ENCODE measurements around the gene SNAPC2.

DNA sequence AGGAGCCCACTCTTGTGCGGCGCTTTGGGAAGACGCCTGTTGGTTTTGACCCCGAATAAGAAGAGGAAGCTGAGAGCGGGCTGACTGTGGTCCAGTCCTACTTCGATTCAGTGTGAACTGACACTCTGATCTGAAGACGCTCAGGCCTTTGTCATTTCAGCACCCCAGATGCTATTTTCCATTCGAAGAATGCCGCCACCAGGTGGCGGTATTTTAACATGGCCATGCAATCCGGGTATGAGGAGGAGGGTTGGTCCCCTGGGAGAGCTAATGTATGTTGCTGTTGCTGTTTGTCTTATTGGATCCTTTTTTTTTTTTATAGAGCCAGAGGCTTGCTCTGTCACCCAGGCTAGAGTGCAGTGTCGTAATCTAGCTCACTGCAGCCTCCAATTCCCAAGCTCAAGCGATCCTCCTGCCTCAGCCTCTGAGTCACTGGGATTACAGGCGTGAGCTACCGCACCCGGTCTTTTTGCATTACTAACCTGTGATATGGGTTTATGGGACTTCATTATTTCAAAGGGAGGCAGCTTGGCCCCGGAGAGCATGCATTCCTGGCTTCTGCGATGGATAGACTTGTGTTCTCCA lies 24.1 kb downstream of the SNAPC2 start:
- TF ChIP-seq POLR2A (IDR thresholded peaks at IDR 0.05) (no peak), CTCF (IDR thresholded peaks at IDR 0.05) (peak; percentile 89 to 98 (median 94)), EP300 (IDR thresholded peaks at IDR 0.05; ENCODE audit: low read depth) (no peak), POLR2AphosphoS5 (IDR thresholded peaks at IDR 0.05) (no peak)

Data from transverse colon (tissue), 4 donors.